Upper lobe of left lung (tissue), 4 donors: ENCODE data around the gene ARIH1.

Source experiments
- CTCF ChIP-seq, 6 experiments: fragments of 450-650 bp in 4 of 6; fragments of 200-600 bp in 2 of 6; sonication (generic) in 2 of 6; IDR thresholded peaks; one replicate each; pipeline ENCODE4 v1.5.1; 2016 to 2019; ENCODE audit warnings: antibody characterized with exemption in 6 of 6
- EP300 ChIP-seq, 4 donors: sonication (generic); formaldehyde crosslinking; IDR thresholded peaks; one replicate each; pipeline ENCODE4 v1.5.1; 2017; ENCODE audit warnings: antibody characterized with exemption in 4 of 4, control low read depth in 2 of 4
- POLR2A ChIP-seq, 4 donors: fragments of 450-650 bp; IDR thresholded peaks; one replicate each; pipeline ENCODE4 v1.5.1; 2016 to 2017; ENCODE audit warnings: antibody characterized with exemption in 4 of 4, mild to moderate bottlenecking in 2 of 4

- TF ChIP-seq EP300 (IDR thresholded peaks at IDR 0.05) (no peak), CTCF (IDR thresholded peaks at IDR 0.05) (no peak), POLR2A (IDR thresholded peaks at IDR 0.05) (no peak)
These were observed 47.4 kb upstream of the ARIH1 start for GRCh38 chr15:72426753-72427152.
